Panc1 (cell line): Measurements from ENCODE around the gene MRPL17. TPM values are rescaled to one million over a fixed set of nuclear protein-coding genes. Genes with fewer than 3 reads are reported as not detected.
A peak's percentile ranks its signal among the peaks of the same experiment; 100 is the strongest.

Experiments
- ATAC-seq: fragments of 200-7000 bp; cut with Tn5 transposase; 2 replicates; pipeline ENCODE4 v1.9.1; 2020; ENCODE audit warnings: mild to moderate bottlenecking, moderate library complexity
- BruUV-seq: library from RNA; stranded (reverse); fragments of 400-500 nt; replicated peaks from 2 replicates; lab custom pipeline; 2021; lab: Mats Ljungman, UMichigan
- CTCF ChIA-PET: fragments of 300-600 bp; sonication (Branson Sonifier 250); formaldehyde crosslinking; loops from one replicate; lab custom pipeline; 2022; ENCODE audit warnings: antibody characterized with exemption; lab: Charles Lee
- POLR2A ChIA-PET: fragments of 300-600 bp; sonication (Branson Sonifier 250); formaldehyde crosslinking; loops from one replicate; lab custom pipeline; 2022; ENCODE audit warnings: antibody characterized with exemption; lab: Charles Lee
- DNase-seq: peaks from one replicate; pipeline ENCODE4 v3.0.0-alpha.2; 2010; ENCODE audit warnings: low read depth, low spot score
- H3K27ac ChIP-seq: 2 replicates; pipeline ENCODE4 v1.5.1; 2011; ENCODE audit warnings: mild to moderate bottlenecking, low read length, inconsistent platforms
- H3K27me3 ChIP-seq: fragments of 200-500 bp; sonication (Bioruptor generic); 2 replicates; pipeline ENCODE4 v1.6.0; 2014; ENCODE audit warnings: low read length, inconsistent platforms; ENCODE audit not compliant: control insufficient read depth, insufficient read depth
- H3K36me3 ChIP-seq: fragments of 200-500 bp; sonication (Bioruptor generic); 2 replicates; pipeline ENCODE4 v1.5.1; 2014; ENCODE audit warnings: inconsistent platforms, mild to moderate bottlenecking, low read length, moderate library complexity; ENCODE audit not compliant: control insufficient read depth, insufficient read depth
- H3K4me1 ChIP-seq: 2 replicates; pipeline ENCODE4 v1.5.1; 2011; ENCODE audit warnings: inconsistent platforms, mild to moderate bottlenecking, low read length, moderate library complexity; ENCODE audit not compliant: control insufficient read depth, insufficient read depth
- H3K4me3 ChIP-seq, 2 experiments: 2 replicates each; pipeline ENCODE4 v1.5.1; 2011 to 2012; ENCODE audit warnings: low read depth in 2 of 2, low read length in 2 of 2, mild to moderate bottlenecking in 2 of 2, inconsistent platforms in 1 of 2, moderate library complexity in 1 of 2
- H3K9me3 ChIP-seq: fragments of 200-500 bp; sonication (Bioruptor generic); 2 replicates; pipeline ENCODE4 v1.5.1; 2014; ENCODE audit warnings: low read depth, mild to moderate bottlenecking, inconsistent platforms, low read length, moderate library complexity; ENCODE audit not compliant: control insufficient read depth, insufficient read depth
- POLR2AphosphoS5 ChIP-seq: IDR thresholded peaks from 2 replicates; pipeline ENCODE4 v1.6.1; 2012; ENCODE audit warnings: mild to moderate bottlenecking, low read depth, low read length, moderate library complexity
- REST ChIP-seq, 2 experiments: IDR thresholded peaks; 2 replicates each; pipeline ENCODE4 v1.6.1; 2011 to 2012; ENCODE audit warnings: low read depth in 2 of 2, control low read depth in 1 of 2, low read length in 1 of 2, mild to moderate bottlenecking in 1 of 2, moderate library complexity in 1 of 2; ENCODE audit not compliant: insufficient read depth in 1 of 2
- SIN3A ChIP-seq: IDR thresholded peaks from 2 replicates; pipeline ENCODE4 v1.6.1; 2012; ENCODE audit warnings: low read depth, mild to moderate bottlenecking, low read length, moderate library complexity, borderline replicate concordance; ENCODE audit not compliant: insufficient read depth
- TCF7L2 ChIP-seq: IDR thresholded peaks from 2 replicates; pipeline ENCODE4 v1.6.1; 2011; ENCODE audit warnings: mild to moderate bottlenecking, low read depth, low read length, inconsistent platforms
- in situ Hi-C: cut with HindIII; loops from 2 replicates; pipeline ENCODE4 v1.10.0; 2016; ENCODE audit warnings: low sequenced_read_pairs, low pct_unique_long_range_greater_than_20kb
- intact Hi-C: fragments of 100-400 bp; cut with micrococcal nuclease; formaldehyde crosslinking; loops from one replicate; pipeline ENCODE4 v1.10.0; 2022; ENCODE audit not compliant: unreplicated experiment
- total RNA-seq: library from RNA; stranded (reverse); gene quantifications from one replicate; pipeline ENCODE4 v1.2.1, GENCODE V29; 2021; ENCODE audit not compliant: unreplicated experiment
- TF ChIP-seq, protein P1 (sequence below): fragments of 450-650 bp; IDR thresholded peaks from 2 replicates; pipeline ENCODE4 v1.5.1; 2017; ENCODE audit warnings: mild to moderate bottlenecking

Gene MRPL17
- total RNA-seq, 1 experiment from 2014 or later, result 115 TPM

- Histone ChIP-seq H3K36me3 (no peaks in the 10 kb centered on the region), H3K27ac (no peak overlapping the region), H3K27me3 (no peaks in the 10 kb centered on the region; the same call in 1 of the 2 replicates), H3K4me1 (no peaks in the 10 kb centered on the region), H3K9me3 (no peaks in the 10 kb centered on the region), H3K4me3 (no peak overlapping the region)
- CTCF ChIA-PET, result interaction anchor here (0.6 to 0.9 kb wide), 2 partner anchors 9 to 289 kb away, joined by 3 to 4 read pairs; no protein-coding TSS in a partner anchor
- BruUV-seq, result no TSS peak
- TF ChIP-seq SIN3A, result no peak
- TF ChIP-seq, protein P1, sequence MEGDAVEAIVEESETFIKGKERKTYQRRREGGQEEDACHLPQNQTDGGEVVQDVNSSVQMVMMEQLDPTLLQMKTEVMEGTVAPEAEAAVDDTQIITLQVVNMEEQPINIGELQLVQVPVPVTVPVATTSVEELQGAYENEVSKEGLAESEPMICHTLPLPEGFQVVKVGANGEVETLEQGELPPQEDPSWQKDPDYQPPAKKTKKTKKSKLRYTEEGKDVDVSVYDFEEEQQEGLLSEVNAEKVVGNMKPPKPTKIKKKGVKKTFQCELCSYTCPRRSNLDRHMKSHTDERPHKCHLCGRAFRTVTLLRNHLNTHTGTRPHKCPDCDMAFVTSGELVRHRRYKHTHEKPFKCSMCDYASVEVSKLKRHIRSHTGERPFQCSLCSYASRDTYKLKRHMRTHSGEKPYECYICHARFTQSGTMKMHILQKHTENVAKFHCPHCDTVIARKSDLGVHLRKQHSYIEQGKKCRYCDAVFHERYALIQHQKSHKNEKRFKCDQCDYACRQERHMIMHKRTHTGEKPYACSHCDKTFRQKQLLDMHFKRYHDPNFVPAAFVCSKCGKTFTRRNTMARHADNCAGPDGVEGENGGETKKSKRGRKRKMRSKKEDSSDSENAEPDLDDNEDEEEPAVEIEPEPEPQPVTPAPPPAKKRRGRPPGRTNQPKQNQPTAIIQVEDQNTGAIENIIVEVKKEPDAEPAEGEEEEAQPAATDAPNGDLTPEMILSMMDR, result peak; percentile 76
- intact Hi-C loops, result no loop called here
- DNase-seq, result no peak
- in situ Hi-C loops, result no loop called here
- POLR2A ChIA-PET, result no interaction called here
- peak; percentile 79; the same call in 1 of the 2 replicates for ATAC-seq
Observed at GRCh38 chr11:6667733-6668374, 15.3 kb downstream of the MRPL17 start.

DNA sequence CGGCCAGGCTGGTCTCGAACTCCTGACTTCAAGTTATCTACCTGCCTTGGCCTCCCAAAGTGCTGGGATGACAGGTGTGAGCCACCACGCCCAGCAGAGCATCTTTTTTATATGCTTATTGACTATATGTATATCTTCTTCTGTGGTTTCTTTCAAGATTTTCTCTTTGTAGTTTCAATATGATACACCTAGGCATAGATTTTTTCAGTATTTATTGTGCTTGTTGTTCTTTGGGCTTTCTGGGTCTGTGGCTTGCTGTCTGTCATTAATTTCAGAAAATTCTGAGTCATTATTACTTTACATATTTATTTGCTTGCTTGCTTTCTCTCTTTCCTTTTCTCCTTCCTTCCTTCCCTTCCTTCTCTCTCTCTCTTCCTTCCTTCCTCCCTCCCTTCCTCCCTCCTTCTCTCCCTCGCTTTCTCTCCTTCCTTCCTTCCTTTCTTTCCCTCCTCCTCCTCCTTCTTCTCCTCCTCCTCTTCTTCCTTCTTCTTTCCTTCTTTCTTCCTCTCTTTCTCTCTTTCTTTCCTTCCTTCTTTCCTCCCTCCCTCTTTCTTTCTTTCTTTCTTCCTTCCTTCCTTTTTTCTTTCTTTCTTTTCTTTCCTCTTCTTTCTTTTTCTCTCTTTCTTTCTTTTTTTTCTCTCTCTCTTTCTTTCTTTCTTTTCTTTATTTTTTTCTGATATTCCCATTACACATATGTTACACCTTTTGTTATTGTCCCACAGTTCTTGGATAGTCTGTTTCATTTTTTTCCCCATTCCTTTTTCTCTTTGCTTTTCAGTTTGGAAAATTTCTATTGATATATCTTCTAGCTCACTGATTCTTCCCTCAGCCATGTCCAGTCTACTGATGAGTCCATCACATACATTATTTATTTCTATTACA is 16.6 kb downstream of the MRPL17 start:
- Histone ChIP-seq H3K27ac (no peak overlapping the region), H3K4me3 (no peak overlapping the region), H3K36me3 (no peaks in the 10 kb centered on the region), H3K9me3 (no peaks in the 10 kb centered on the region), H3K4me1 (no peaks in the 10 kb centered on the region), H3K27me3 (peaks cover 2% of the 10 kb centered on the region; the same call in 1 of the 2 replicates)
- intact Hi-C loops, result no loop called here
- TF ChIP-seq REST (IDR thresholded peaks at IDR 0.05; ENCODE audit: insufficient read depth in 1 of 2, low read depth in 2 of 2, low read length in 1 of 2) (no peak), SIN3A (no peak), POLR2AphosphoS5 (no peak), TCF7L2 (no peak)
- TF ChIP-seq, protein P1, result no peak
- in situ Hi-C loops, result no loop called here
- BruUV-seq, result no TSS peak
- ChIA-PET POLR2A (no interaction called here), CTCF (no interaction called here)
- ATAC-seq (no peak; the same call in 1 of the 2 replicates), DNase-seq (no peak)
